IPS-11a (cell line): ENCODE results near the gene MVB12B.
"Not testable (repeated sequence)": the region's sequence is repeated elsewhere in the genome, so short reads cannot be mapped to it uniquely, and the experiment has no call there.

ENCODE experiments used
- H3K4me3 ChIP-seq: one replicate; pipeline ENCODE4 v1.5.1; 2013; ENCODE audit warnings: low read depth, low read length, control low read depth

MVB12B gene, protein sequence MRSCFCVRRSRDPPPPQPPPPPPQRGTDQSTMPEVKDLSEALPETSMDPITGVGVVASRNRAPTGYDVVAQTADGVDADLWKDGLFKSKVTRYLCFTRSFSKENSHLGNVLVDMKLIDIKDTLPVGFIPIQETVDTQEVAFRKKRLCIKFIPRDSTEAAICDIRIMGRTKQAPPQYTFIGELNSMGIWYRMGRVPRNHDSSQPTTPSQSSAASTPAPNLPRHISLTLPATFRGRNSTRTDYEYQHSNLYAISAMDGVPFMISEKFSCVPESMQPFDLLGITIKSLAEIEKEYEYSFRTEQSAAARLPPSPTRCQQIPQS

GRCh38 chr9:126326228-126327005, at the start of gene MVB12B:
Gene MVB12B (plus strand): TSS chr9:126326829. CDS start chr9:126326930, 101 bp downstream.
- H3K4me3 ChIP-seq = peak within 1 kb of the TSS; percentile 43

DNA sequence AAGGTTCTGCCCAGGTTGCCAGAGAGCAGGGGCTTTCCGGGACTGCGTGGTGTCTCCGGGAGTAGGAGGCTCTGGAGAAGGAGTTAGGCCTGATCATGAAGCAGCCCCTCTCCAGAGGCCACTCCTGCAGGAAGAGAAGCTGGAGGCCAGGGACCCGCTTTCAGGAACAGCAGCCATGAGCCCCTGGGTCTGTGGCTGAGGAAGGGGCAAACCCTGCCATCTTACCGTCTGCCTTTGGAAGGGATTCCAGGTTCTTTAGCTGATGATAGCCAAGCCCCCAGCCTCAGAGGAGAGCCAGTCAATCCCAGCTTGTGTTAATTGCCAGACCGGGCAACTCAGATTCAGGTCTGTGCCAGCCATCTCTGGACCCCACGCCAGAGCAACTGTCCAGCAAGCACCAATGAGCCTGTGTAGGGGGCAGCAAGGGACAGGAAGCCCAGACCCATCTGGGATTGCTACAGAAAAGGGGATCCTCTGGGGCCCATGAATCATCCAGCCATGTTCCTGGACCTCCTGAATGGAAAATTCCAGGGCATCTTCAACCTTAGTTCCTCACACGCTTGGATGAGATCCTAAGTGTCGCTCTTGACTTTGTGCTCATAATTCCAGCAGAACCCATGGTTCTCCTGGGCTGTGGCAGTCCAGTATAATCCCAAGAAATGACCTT, 42.7 kb upstream of the MVB12B start:
- H3K4me3 ChIP-seq = no peak overlapping the region

DNA sequence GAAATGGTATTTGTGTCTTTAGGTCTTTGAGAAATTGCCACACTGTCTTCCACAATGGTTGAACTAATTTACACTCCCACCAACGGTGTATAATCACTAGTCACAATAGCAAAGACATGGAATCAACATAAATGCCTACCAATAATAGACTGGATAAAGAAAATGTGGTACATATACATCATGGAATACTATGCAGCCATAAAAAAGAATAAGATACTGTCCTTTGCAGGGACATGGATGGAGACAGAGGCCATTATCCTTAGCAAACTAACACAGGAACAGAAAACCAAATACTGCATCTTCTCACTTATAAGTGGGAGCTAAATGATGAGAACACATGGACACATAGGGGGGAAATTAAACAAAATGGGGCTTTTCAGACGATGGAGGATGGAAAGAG, 41.0 kb upstream of the MVB12B start:
- H3K4me3 ChIP-seq = not testable (repeated sequence)

GRCh38 chr9:126287166-126287866, 39.3 kb upstream of the MVB12B start:
- H3K4me3 ChIP-seq = no peak overlapping the region

DNA sequence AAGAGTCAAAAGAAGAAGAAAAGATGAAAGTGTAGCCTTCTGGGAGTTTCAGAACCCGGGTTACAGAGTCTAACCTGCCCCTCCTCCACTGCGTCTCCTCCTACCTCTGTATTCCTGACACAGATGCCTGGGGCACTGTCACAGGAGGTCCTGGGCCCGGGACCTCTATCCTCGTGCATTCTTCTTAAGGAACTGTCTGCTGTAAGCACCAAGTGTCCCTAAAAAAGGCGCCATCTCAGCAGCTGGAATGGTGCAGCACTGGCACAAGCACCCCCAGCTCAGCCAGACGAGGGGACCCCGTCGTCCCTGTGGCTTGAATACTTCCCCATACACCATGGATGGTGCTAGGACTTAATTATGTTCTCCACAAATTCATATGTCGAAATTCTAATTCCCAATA, 35.8 kb upstream of the MVB12B start:
- no peak overlapping the region for H3K4me3 ChIP-seq

GRCh38 chr9:126291925-126292324, 34.7 kb upstream of the MVB12B start:
- no peak overlapping the region for H3K4me3 ChIP-seq

DNA sequence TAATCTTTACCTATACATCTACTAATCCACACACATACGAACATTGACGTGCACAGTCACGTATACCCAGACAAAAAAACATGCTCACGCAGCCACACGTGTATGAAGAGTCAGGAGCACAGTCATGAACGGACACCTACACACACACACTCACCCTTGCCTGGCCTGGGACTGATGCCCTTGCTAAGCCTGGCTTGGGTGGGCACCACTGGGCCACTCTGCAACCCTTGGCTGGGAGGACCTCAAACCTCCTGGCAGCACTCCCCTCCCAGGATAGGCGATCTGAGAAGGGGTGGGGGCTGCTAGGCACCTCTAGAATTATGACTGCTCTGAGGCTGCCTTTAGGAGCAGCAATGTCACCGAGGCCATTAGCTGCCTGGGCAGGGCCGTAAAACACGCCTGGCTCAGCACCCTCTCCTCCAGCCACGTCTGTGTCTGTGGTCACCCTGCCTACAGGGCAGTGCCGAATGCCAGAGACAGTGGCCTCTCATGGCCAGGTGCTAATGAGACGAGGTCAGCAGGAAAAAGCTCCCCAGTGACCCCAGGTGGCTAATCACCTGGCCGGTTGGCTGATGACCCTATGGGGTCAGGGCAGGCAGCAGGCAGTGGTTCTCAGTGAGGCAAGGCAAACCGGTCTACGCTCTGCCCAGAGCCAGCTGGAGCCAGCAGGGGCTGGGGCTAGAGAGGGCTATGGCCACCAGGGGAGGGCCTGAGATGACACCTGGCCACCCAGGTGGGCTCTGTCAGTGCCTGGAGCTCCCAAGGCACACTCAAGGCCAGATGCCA, 33.7 kb upstream of the MVB12B start:
- no peak overlapping the region for H3K4me3 ChIP-seq

DNA sequence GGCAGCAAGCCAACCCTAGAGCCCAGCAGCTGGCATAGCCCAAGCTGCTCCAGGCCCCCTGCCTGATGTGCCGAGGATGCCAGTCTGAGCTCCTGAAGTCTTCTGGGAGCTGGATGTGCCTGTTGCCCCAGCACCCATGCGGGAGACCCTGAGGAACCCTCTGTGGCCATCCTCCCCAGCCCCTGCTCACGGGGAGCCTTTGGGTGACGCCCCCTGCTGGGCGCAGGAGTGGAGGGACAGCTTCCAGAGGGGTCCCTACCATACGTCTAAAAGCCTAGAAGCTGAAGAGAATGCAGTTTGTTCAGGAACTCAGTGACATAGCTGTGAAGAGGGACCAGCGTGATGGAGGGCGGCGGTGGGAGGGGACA, 33.1 kb upstream of the MVB12B start:
- no peak overlapping the region for H3K4me3 ChIP-seq

DNA sequence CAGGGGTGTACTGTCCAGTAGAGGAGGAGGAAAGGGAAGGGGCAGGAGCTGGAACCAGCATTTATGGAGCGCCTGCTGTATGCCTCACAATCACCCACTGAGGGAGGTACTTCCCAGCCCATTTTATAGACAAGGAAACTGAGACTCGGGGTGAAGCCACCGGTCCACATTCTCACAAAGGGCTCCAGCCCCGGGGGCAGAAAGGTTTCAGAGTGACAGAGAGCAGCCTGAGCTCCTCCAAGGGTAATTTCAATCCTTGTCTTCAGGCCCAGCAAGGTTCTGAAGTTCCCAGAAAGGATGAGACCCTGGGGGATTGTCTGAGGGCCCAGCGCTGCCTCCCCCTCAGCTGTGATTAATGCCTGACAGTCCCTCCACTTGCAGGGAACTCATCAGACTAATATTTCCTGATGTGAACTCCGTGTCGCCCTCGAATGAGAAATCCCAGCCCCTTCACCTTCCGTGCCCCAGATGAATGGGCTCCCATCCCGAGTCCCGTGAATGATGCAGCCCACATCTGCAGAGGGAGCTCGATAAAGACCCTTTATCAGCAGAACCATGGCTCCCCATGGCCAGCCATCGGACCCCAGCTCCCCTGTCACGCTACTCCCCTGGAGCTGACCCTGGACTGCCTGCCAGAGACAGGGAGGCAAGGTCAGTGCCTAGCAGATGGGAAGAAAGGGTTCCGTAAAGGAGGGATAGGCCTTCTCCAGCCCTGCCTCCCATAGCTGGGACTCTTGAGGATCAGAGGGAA, 32.1 kb upstream of the MVB12B start:
- H3K4me3 ChIP-seq = no peak overlapping the region

- H3K4me3 ChIP-seq = no peak overlapping the region
Measured at GRCh38 chr9:126295082-126295477, 31.5 kb upstream of the MVB12B start.

GRCh38 chr9:126295516-126295915, 31.1 kb upstream of the MVB12B start:
- no peak overlapping the region for H3K4me3 ChIP-seq

- no peak overlapping the region for H3K4me3 ChIP-seq
Measured at GRCh38 chr9:126295936-126296600, 30.6 kb upstream of the MVB12B start.

DNA sequence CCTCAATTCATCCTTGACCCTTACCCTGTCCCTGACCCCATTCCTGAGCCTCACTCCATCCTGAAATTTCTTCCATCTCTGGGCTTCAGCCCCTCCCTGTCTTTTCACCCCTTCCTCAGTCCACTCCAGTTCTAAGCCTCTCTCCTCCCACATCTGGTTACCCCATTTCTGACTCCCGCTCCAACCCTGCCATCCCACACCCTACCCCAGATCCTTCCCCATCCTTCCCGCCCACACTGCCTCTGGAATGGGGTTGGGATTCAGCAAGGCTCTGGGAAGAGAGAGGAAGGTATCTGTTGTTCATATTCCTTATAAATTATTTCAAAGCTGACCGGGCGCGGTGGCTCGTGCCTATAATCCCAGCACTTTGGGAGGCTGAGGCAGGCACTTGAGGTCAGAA, 29.9 kb upstream of the MVB12B start:
- no peak overlapping the region for H3K4me3 ChIP-seq

DNA sequence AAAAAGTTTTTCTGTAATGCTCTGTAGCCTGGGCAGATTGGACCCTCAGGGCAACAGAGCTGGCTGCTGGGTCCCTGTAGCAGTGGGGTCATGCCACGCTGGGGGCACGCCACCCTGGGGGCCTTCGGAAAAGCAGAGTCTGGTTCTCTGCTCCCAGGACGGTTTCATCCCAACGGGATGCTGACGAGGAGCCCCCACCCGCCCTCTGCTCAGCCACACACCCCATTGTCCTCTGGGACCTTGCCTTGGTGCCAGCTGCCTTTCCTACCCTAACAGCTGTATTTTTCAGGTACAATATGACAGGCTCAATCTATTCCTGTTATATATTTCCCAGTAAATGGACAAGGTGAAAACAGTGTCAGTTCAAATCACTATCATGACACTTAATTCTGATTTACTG, 29.0 kb upstream of the MVB12B start:
- H3K4me3 ChIP-seq = no peak overlapping the region

- no peak overlapping the region for H3K4me3 ChIP-seq
Measured at GRCh38 chr9:126298063-126298801, 28.4 kb upstream of the MVB12B start.

DNA sequence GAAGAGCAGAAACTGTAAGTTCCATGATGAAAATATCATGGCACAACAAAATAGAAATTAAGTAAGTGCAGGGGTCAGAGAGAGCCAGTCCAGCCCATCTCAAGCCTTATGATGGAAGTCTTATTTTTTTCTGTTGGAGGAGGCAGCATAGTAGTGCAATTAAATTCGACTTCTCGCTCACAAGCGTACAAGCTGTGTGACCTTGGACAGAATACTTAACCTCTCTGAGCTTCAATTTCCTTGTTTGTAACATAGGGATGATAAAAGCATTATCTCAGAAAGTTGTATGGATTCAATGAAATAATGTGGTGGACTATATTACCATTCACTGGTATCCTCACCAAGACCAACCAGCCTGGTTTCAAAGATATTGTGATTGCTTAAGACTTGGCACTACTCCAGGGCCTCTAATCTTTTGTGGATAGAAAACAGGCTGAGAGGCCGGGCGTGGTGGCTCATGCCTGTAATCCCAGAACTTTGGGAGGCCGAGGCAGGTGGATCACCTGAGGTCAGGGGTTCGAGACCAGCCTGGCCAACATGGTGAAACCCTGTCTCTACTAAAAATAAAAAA, 26.8 kb upstream of the MVB12B start:
- no peak overlapping the region for H3K4me3 ChIP-seq

- H3K4me3 ChIP-seq = no peak overlapping the region
Measured at GRCh38 chr9:126301196-126301595, 25.4 kb upstream of the MVB12B start.

- H3K4me3 ChIP-seq = no peak overlapping the region
Measured at GRCh38 chr9:126301985-126302603, 24.5 kb upstream of the MVB12B start.
